DND-41 (cell line): ENCODE data around the gene RAB29.

Source experiments
- ATAC-seq: fragments of 200-7000 bp; cut with Tn5 transposase; 3 replicates; pipeline ENCODE4 v1.9.1; 2021; ENCODE audit warnings: low read depth; ENCODE audit not compliant: insufficient read depth
- DNase-seq: peaks from one replicate; pipeline ENCODE4 v3.0.0-alpha.2; 2020
- H2AFZ ChIP-seq: 2 replicates; pipeline ENCODE4 v1.6.0; 2012; ENCODE audit warnings: low read depth, low read length
- H3K27ac ChIP-seq: 2 replicates; pipeline ENCODE4 v1.5.1; 2012; ENCODE audit warnings: low read length, inconsistent platforms
- H3K27me3 ChIP-seq: fragments of 200-600 bp; sonication (generic); 2 replicates; pipeline ENCODE4 v1.6.0; 2012; ENCODE audit warnings: low read length, mild to moderate bottlenecking, inconsistent platforms; ENCODE audit not compliant: insufficient read depth, poor library complexity
- H3K36me3 ChIP-seq: 2 replicates; pipeline ENCODE4 v1.5.1; 2012; ENCODE audit warnings: low read length, inconsistent platforms; ENCODE audit not compliant: insufficient read depth
- H3K4me1 ChIP-seq: 2 replicates; pipeline ENCODE4 v1.5.1; 2012; ENCODE audit warnings: mild to moderate bottlenecking, low read length; ENCODE audit not compliant: insufficient read depth
- H3K4me2 ChIP-seq: 2 replicates; pipeline ENCODE4 v1.6.0; 2012; ENCODE audit warnings: mild to moderate bottlenecking, moderate library complexity, low read length, inconsistent platforms; ENCODE audit not compliant: insufficient read depth
- H3K4me3 ChIP-seq, 2 experiments: fragments of 200-600 bp in 1 of 2; shearing (Covaris generic) in 1 of 2; 2 replicates each; pipeline ENCODE4 v1.5.1; 2012 to 2016; ENCODE audit warnings: inconsistent platforms in 2 of 2, low read length in 2 of 2, mild to moderate bottlenecking in 2 of 2, low read depth in 1 of 2, moderate library complexity in 1 of 2
- H3K79me2 ChIP-seq: 2 replicates; pipeline ENCODE4 v1.6.0; 2012; ENCODE audit warnings: low read length, inconsistent platforms; ENCODE audit not compliant: insufficient read depth
- H3K9ac ChIP-seq: 2 replicates; pipeline ENCODE4 v1.6.0; 2012; ENCODE audit warnings: low read depth, mild to moderate bottlenecking, inconsistent platforms, low read length, moderate library complexity
- H3K9me3 ChIP-seq: 2 replicates; pipeline ENCODE4 v1.5.1; 2012; ENCODE audit warnings: low read length, moderate library complexity, mild to moderate bottlenecking, inconsistent platforms; ENCODE audit not compliant: insufficient read depth, severe bottlenecking
- H4K20me1 ChIP-seq: 2 replicates; pipeline ENCODE4 v1.6.0; 2012; ENCODE audit warnings: low read length; ENCODE audit not compliant: insufficient read depth
- CTCF ChIP-seq: IDR thresholded peaks from 2 replicates; pipeline ENCODE4 v1.5.1; 2012; ENCODE audit warnings: borderline replicate concordance, low read length, moderate library complexity, mild to moderate bottlenecking; ENCODE audit not compliant: poor library complexity, severe bottlenecking; ENCODE audit errors: extremely low read depth
- EZH2 ChIP-seq: IDR thresholded peaks from 3 replicates; pipeline ENCODE4 v1.6.1; 2012; ENCODE audit warnings: borderline replicate concordance, low read depth, mild to moderate bottlenecking, moderate library complexity, low read length, inconsistent platforms; ENCODE audit not compliant: severe bottlenecking

Gene RAB29

GRCh38 chr1:205802060-205802459 is 26.8 kb upstream of the RAB29 start:
- no peaks in the 10 kb centered on the region for H3K9me3 ChIP-seq
- TF ChIP-seq CTCF (no peak), EZH2 (no peak)
- ATAC-seq (no peak), DNase-seq (no peak)
- no peak overlapping the region for H2AFZ ChIP-seq
- no peak overlapping the region for H3K4me2 ChIP-seq
- H3K79me2 ChIP-seq, result peaks cover 31% of the 10 kb centered on the region
- no peak overlapping the region for H3K4me3 ChIP-seq
- H3K9ac ChIP-seq, result no peak overlapping the region
- H4K20me1 ChIP-seq, result peaks cover 27% of the 10 kb centered on the region
- H3K27ac ChIP-seq, result no peak overlapping the region
- H3K36me3 ChIP-seq, result peaks cover 59% of the 10 kb centered on the region
- no peaks in the 10 kb centered on the region for H3K27me3 ChIP-seq
- H3K4me1 ChIP-seq, result peaks cover 21% of the 10 kb centered on the region

DNA sequence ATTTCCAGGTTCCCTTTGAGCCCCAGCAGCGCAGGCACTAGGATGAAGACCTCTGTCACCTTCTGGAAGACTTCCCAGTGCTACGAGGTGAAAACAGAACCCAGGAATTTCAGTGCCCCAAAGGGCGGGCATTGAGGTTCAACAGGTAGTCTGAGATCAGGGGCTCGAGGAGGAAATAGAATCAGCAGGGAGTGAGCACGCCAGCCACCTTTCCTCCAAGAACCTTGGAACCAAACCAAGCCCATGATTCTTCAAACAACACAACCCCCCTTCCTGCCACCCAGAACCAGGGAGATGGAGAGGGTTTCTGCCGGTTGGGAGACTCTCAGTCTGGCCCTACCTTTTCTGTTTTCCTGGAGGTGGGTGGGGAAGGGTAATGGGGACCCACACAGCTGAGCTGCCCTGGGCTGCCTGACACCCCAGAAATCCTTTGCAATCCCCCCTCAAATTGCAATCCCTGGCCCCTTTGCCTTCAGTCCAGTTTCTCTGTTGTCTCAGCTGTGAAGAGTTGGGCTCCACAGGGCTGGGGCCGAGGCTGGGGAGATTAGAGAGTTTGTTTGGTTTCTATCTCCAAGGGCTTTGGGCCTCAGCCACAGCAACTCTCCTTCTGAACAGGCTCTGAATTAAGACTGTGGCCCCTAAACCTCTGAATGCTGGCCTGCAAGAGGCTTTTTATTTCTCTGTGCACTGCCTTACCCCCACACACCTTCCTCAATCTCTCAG is 25.9 kb upstream of the RAB29 start:
- no peak for DNase-seq
- H3K27me3 ChIP-seq, result no peaks in the 10 kb centered on the region
- TF ChIP-seq CTCF (no peak), EZH2 (no peak)
- no peak overlapping the region for H3K4me2 ChIP-seq
- no peak overlapping the region for H3K4me3 ChIP-seq
- H3K79me2 ChIP-seq, result peaks cover 25% of the 10 kb centered on the region
- H3K9me3 ChIP-seq, result no peaks in the 10 kb centered on the region
- H3K36me3 ChIP-seq, result peaks cover 62% of the 10 kb centered on the region
- no peak overlapping the region for H3K9ac ChIP-seq
- no peak overlapping the region for H3K27ac ChIP-seq
- no peak for ATAC-seq
- peaks cover 20% of the 10 kb centered on the region for H4K20me1 ChIP-seq
- H3K4me1 ChIP-seq, result peaks cover 13% of the 10 kb centered on the region
- no peak overlapping the region for H2AFZ ChIP-seq

GRCh38 chr1:205800427-205800826 is 25.1 kb upstream of the RAB29 start:
- no peak overlapping the region for H3K9ac ChIP-seq
- H2AFZ ChIP-seq, result no peak overlapping the region
- H3K79me2 ChIP-seq, result peaks cover 18% of the 10 kb centered on the region
- no peak for DNase-seq
- H3K36me3 ChIP-seq, result peaks cover 65% of the 10 kb centered on the region
- ATAC-seq, result no peak
- peaks cover 6% of the 10 kb centered on the region for H3K4me1 ChIP-seq
- H3K4me2 ChIP-seq, result no peak overlapping the region
- TF ChIP-seq EZH2, result no peak
- TF ChIP-seq CTCF, result no peak
- H3K4me3 ChIP-seq, result no peak overlapping the region
- peaks cover 14% of the 10 kb centered on the region for H4K20me1 ChIP-seq
- H3K27ac ChIP-seq, result no peak overlapping the region
- no peaks in the 10 kb centered on the region for H3K9me3 ChIP-seq
- no peaks in the 10 kb centered on the region for H3K27me3 ChIP-seq

DNA sequence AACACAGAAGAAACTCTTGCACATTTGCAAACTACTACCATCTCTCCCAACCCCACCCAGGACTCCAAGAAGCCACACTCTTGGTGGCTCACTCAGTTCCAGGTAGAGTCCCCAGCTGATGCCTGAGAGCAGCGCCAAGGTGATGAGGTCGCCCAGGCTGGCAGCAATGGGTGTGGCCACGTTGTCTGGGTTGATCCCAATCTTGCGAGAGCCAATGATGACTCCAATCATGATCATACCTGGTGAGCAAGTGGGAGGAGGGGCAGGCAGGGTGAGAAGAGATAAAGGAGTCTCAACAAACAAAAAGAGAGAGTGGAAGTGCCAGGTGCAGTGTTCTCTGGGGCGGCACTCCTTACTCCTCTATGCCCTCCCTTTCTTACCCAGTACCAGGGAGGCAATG is 23.3 kb upstream of the RAB29 start:
- no peak for TF ChIP-seq EZH2
- no peak for TF ChIP-seq CTCF
- no peak overlapping the region for H3K27ac ChIP-seq
- H3K4me3 ChIP-seq, result no peak overlapping the region
- H3K9ac ChIP-seq, result no peak overlapping the region
- DNase-seq, result no peak
- peaks cover 2% of the 10 kb centered on the region for H4K20me1 ChIP-seq
- H3K79me2 ChIP-seq, result 0 out of 2 replicates have a peak, but pooled peaks cover under 1% of the 10 kb centered on the region
- H3K9me3 ChIP-seq, result no peaks in the 10 kb centered on the region
- no peak for ATAC-seq
- H3K4me1 ChIP-seq, result no peaks in the 10 kb centered on the region
- H2AFZ ChIP-seq, result no peak overlapping the region
- no peak overlapping the region for H3K4me2 ChIP-seq
- H3K36me3 ChIP-seq, result peaks cover 68% of the 10 kb centered on the region
- no peaks in the 10 kb centered on the region for H3K27me3 ChIP-seq
